ENCODE results near the gene SLC23A2.
"Not testable (repeated sequence)": the region's sequence is repeated elsewhere in the genome, so short reads cannot be mapped to it uniquely, and the experiment has no call there.

The SLC23A2 gene

GRCh38 chr20:5001174-5002076 is at the start of gene SLC23A2:
SLC23A2 (minus strand) TSS chr20:5001510; CDS start chr20:4932562, 68,948 bp downstream.
- no peak for FAIRE-seq
- no peak for DNase-seq (ENCODE audit: extremely low spot score, insufficient read length, low read depth)

- no peak for DNase-seq (ENCODE audit: extremely low spot score, insufficient read length, low read depth)
- FAIRE-seq: no peak
Measured at GRCh38 chr20:5046656-5047339, 45.5 kb upstream of the SLC23A2 start.

- no peak for DNase-seq (ENCODE audit: extremely low spot score, insufficient read length, low read depth)
- FAIRE-seq: no peak
Measured at GRCh38 chr20:5045906-5046305, 44.6 kb upstream of the SLC23A2 start.

GRCh38 chr20:5044075-5044620 is 42.8 kb upstream of the SLC23A2 start:
- DNase-seq (ENCODE audit: extremely low spot score, insufficient read length, low read depth) (no peak), FAIRE-seq (no peak)

GRCh38 chr20:5041433-5041832 is 40.1 kb upstream of the SLC23A2 start:
- DNase-seq (ENCODE audit: extremely low spot score, insufficient read length, low read depth) (no peak), FAIRE-seq (no peak)

GRCh38 chr20:5040345-5040744 is 39.0 kb upstream of the SLC23A2 start:
- DNase-seq (ENCODE audit: extremely low spot score, insufficient read length, low read depth): no peak
- FAIRE-seq: no peak

- FAIRE-seq (no peak), DNase-seq (ENCODE audit: extremely low spot score, insufficient read length, low read depth) (no peak)
Measured at GRCh38 chr20:5039889-5040288, 38.6 kb upstream of the SLC23A2 start.

GRCh38 chr20:5039255-5039657 is 37.9 kb upstream of the SLC23A2 start:
- FAIRE-seq: no peak

GRCh38 chr20:5036828-5037227 is 35.5 kb upstream of the SLC23A2 start:
- FAIRE-seq: no peak

More at GRCh38 chr20:5039255-5039657, 37.9 kb upstream of the SLC23A2 start:
- DNase-seq (ENCODE audit: extremely low spot score, insufficient read length, low read depth): no peak

GRCh38 chr20:5035518-5035917 is 34.2 kb upstream of the SLC23A2 start:
- DNase-seq (ENCODE audit: extremely low spot score, insufficient read length, low read depth); FAIRE-seq: not testable (repeated sequence)

More at GRCh38 chr20:5036828-5037227, 35.5 kb upstream of the SLC23A2 start:
- DNase-seq (ENCODE audit: extremely low spot score, insufficient read length, low read depth): no peak

- no peak for FAIRE-seq
- DNase-seq (ENCODE audit: extremely low spot score, insufficient read length, low read depth): no peak
Measured at GRCh38 chr20:5033566-5033965, 32.3 kb upstream of the SLC23A2 start.

GRCh38 chr20:5031701-5032100 is 30.4 kb upstream of the SLC23A2 start:
- not testable (repeated sequence) for FAIRE-seq; DNase-seq (ENCODE audit: extremely low spot score, insufficient read length, low read depth)

GRCh38 chr20:5031206-5031557 is 29.9 kb upstream of the SLC23A2 start:
- DNase-seq (ENCODE audit: extremely low spot score, insufficient read length, low read depth) (no peak), FAIRE-seq (no peak)

- DNase-seq (ENCODE audit: extremely low spot score, insufficient read length, low read depth): no peak
Measured at GRCh38 chr20:5030348-5031205, 29.3 kb upstream of the SLC23A2 start.

GRCh38 chr20:5028258-5029059 is 27.1 kb upstream of the SLC23A2 start:
- not testable (repeated sequence) for DNase-seq (ENCODE audit: extremely low spot score, insufficient read length, low read depth); FAIRE-seq

More at GRCh38 chr20:5030348-5031205, 29.3 kb upstream of the SLC23A2 start:
- no peak for FAIRE-seq

GRCh38 chr20:5024982-5025381 is 23.7 kb upstream of the SLC23A2 start:
- FAIRE-seq: no peak
- no peak for DNase-seq (ENCODE audit: extremely low spot score, insufficient read length, low read depth)

- FAIRE-seq: no peak
- DNase-seq (ENCODE audit: extremely low spot score, insufficient read length, low read depth): no peak
Measured at GRCh38 chr20:5024103-5024502, 22.8 kb upstream of the SLC23A2 start.

- DNase-seq (ENCODE audit: extremely low spot score, insufficient read length, low read depth); FAIRE-seq: not testable (repeated sequence)
Measured at GRCh38 chr20:5023171-5023570, 21.9 kb upstream of the SLC23A2 start.

GRCh38 chr20:5020760-5021159 is 19.4 kb upstream of the SLC23A2 start:
- DNase-seq (ENCODE audit: extremely low spot score, insufficient read length, low read depth): no peak
- FAIRE-seq: no peak

Measured in GM18507 (cell line).